GM19372 (cell line): ENCODE results near the gene BTBD19.

ENCODE experiments used
- ATAC-seq: cut with Tn5 transposase; IDR thresholded peaks from one replicate; pipeline ENCODE4 v1.9.1; 2021; ENCODE audit warnings: mild to moderate bottlenecking, low read depth, moderate library complexity; ENCODE audit not compliant: unreplicated experiment

Gene BTBD19

GRCh38 chr1:44851308-44851707 is 43.0 kb downstream of the BTBD19 start:
- no peak for ATAC-seq

GRCh38 chr1:44853201-44853600 is 44.9 kb downstream of the BTBD19 start:
- no peak for ATAC-seq

- ATAC-seq, result no peak
These were observed 46.6 kb downstream of the BTBD19 start for GRCh38 chr1:44854970-44855369.

- no peak for ATAC-seq
These were observed 47.4 kb downstream of the BTBD19 start for GRCh38 chr1:44855742-44856141.

GRCh38 chr1:44857446-44857845 is 49.1 kb downstream of the BTBD19 start:
- no peak for ATAC-seq

- no peak for ATAC-seq
These were observed 52.0 kb downstream of the BTBD19 start for GRCh38 chr1:44860331-44860730.

GRCh38 chr1:44860891-44861425 is 52.6 kb downstream of the BTBD19 start:
- ATAC-seq, result no peak

GRCh38 chr1:44862829-44863401 is 54.6 kb downstream of the BTBD19 start:
- ATAC-seq, result no peak
